DND-41 (cell line): ENCODE results near the gene UBTD1.

Experiments
- ATAC-seq: fragments of 200-7000 bp; cut with Tn5 transposase; 3 replicates; pipeline ENCODE4 v1.9.1; 2021; ENCODE audit warnings: low read depth; ENCODE audit not compliant: insufficient read depth
- DNase-seq: peaks from one replicate; pipeline ENCODE4 v3.0.0-alpha.2; 2020
- H2AFZ ChIP-seq: 2 replicates; pipeline ENCODE4 v1.6.0; 2012; ENCODE audit warnings: low read depth, low read length
- H3K27ac ChIP-seq: 2 replicates; pipeline ENCODE4 v1.5.1; 2012; ENCODE audit warnings: low read length, inconsistent platforms
- H3K27me3 ChIP-seq: fragments of 200-600 bp; sonication (generic); 2 replicates; pipeline ENCODE4 v1.6.0; 2012; ENCODE audit warnings: low read length, mild to moderate bottlenecking, inconsistent platforms; ENCODE audit not compliant: insufficient read depth, poor library complexity
- H3K36me3 ChIP-seq: 2 replicates; pipeline ENCODE4 v1.5.1; 2012; ENCODE audit warnings: low read length, inconsistent platforms; ENCODE audit not compliant: insufficient read depth
- H3K4me1 ChIP-seq: 2 replicates; pipeline ENCODE4 v1.5.1; 2012; ENCODE audit warnings: mild to moderate bottlenecking, low read length; ENCODE audit not compliant: insufficient read depth
- H3K4me2 ChIP-seq: 2 replicates; pipeline ENCODE4 v1.6.0; 2012; ENCODE audit warnings: mild to moderate bottlenecking, moderate library complexity, low read length, inconsistent platforms; ENCODE audit not compliant: insufficient read depth
- H3K4me3 ChIP-seq, 2 experiments: fragments of 200-600 bp in 1 of 2; shearing (Covaris generic) in 1 of 2; 2 replicates each; pipeline ENCODE4 v1.5.1; 2012 to 2016; ENCODE audit warnings: inconsistent platforms in 2 of 2, low read length in 2 of 2, mild to moderate bottlenecking in 2 of 2, low read depth in 1 of 2, moderate library complexity in 1 of 2
- H3K79me2 ChIP-seq: 2 replicates; pipeline ENCODE4 v1.6.0; 2012; ENCODE audit warnings: low read length, inconsistent platforms; ENCODE audit not compliant: insufficient read depth
- H3K9ac ChIP-seq: 2 replicates; pipeline ENCODE4 v1.6.0; 2012; ENCODE audit warnings: low read depth, mild to moderate bottlenecking, inconsistent platforms, low read length, moderate library complexity
- H3K9me3 ChIP-seq: 2 replicates; pipeline ENCODE4 v1.5.1; 2012; ENCODE audit warnings: low read length, moderate library complexity, mild to moderate bottlenecking, inconsistent platforms; ENCODE audit not compliant: insufficient read depth, severe bottlenecking
- H4K20me1 ChIP-seq: 2 replicates; pipeline ENCODE4 v1.6.0; 2012; ENCODE audit warnings: low read length; ENCODE audit not compliant: insufficient read depth
- EZH2 ChIP-seq: IDR thresholded peaks from 3 replicates; pipeline ENCODE4 v1.6.1; 2012; ENCODE audit warnings: borderline replicate concordance, low read depth, mild to moderate bottlenecking, moderate library complexity, low read length, inconsistent platforms; ENCODE audit not compliant: severe bottlenecking
- TF ChIP-seq, protein P1 (sequence below): IDR thresholded peaks from 2 replicates; pipeline ENCODE4 v1.5.1; 2012; ENCODE audit warnings: borderline replicate concordance, low read length, moderate library complexity, mild to moderate bottlenecking; ENCODE audit not compliant: poor library complexity, severe bottlenecking; ENCODE audit errors: extremely low read depth

Gene UBTD1

DNA sequence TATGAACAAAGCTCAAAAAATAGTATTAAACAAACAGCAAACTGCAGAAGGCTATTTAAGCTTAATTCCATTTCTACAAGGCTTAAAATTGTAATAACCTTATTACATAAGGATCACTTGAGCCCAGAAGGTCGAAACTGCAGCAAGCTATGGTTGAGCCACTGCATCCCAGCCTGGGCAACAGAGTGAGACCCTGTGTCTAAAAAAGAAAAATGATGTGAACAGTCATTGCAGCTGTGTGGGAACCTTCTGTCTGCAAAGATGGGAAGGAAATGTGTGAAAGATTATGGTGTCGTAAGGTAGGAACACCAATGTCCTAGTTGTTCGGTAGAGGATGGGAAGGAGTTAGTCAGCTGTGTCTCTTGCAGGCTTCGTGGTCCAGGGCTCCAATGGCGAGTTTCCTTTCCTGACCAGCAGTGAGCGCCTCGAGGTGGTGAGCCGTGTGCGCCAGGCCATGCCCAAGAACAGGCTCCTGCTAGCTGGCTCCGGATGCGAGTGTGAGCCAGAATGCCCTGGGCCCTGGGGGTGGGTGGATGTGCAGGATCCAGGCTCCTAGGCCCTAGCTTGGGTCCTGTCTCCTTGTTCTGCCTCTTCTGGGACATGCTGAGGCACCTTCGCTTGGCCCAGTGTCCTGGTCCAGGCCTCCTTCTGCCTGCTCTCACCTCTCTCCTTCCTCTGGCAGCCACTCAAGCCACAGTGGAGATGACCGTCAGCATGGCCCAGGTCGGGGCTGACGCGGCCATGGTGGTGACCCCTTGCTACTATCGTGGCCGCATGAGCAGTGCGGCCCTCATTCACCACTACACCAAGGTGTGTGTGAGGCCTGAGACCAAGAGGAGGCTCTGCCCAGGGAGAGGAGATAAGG is 99.9 kb downstream of the UBTD1 start:
- no peak overlapping the region for H3K4me2 ChIP-seq
- ATAC-seq: no peak

DNA sequence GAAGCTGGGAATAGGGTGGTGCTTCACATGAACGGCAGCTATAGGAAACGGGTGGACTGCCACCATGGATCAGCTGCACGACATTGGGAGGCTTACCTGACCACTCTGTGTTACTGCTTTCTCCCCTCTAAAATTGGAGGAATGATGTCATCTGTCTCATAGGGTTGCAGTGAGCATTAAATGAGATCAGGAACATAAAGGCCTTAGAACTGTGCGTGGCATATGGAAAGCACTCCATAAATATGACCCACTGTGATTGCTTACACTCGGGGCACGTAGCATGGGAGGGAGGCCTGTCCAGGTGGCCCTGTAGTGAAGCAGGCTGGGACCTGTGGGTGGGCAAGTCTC is 100.5 kb downstream of the UBTD1 start:
- no peak overlapping the region for H3K4me3 ChIP-seq
- H3K27me3 ChIP-seq: no peaks in the 10 kb centered on the region
- ATAC-seq (no peak), DNase-seq (no peak)
- H2AFZ ChIP-seq: no peak overlapping the region
- no peak overlapping the region for H3K9ac ChIP-seq
- H3K36me3 ChIP-seq: no peaks in the 10 kb centered on the region
- H3K9me3 ChIP-seq: no peaks in the 10 kb centered on the region
- no peak overlapping the region for H3K27ac ChIP-seq
- H3K4me2 ChIP-seq: no peak overlapping the region
- TF ChIP-seq, protein P1, sequence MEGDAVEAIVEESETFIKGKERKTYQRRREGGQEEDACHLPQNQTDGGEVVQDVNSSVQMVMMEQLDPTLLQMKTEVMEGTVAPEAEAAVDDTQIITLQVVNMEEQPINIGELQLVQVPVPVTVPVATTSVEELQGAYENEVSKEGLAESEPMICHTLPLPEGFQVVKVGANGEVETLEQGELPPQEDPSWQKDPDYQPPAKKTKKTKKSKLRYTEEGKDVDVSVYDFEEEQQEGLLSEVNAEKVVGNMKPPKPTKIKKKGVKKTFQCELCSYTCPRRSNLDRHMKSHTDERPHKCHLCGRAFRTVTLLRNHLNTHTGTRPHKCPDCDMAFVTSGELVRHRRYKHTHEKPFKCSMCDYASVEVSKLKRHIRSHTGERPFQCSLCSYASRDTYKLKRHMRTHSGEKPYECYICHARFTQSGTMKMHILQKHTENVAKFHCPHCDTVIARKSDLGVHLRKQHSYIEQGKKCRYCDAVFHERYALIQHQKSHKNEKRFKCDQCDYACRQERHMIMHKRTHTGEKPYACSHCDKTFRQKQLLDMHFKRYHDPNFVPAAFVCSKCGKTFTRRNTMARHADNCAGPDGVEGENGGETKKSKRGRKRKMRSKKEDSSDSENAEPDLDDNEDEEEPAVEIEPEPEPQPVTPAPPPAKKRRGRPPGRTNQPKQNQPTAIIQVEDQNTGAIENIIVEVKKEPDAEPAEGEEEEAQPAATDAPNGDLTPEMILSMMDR: no peak
- no peak for TF ChIP-seq EZH2
- no peaks in the 10 kb centered on the region for H3K79me2 ChIP-seq
- H3K4me1 ChIP-seq: no peaks in the 10 kb centered on the region
- no peaks in the 10 kb centered on the region for H4K20me1 ChIP-seq

More for the DNA sequence above, 99.9 kb downstream of the UBTD1 start:
- DNase-seq: no peak
- H3K27ac ChIP-seq: no peak overlapping the region
- H3K27me3 ChIP-seq: no peaks in the 10 kb centered on the region
- TF ChIP-seq, protein P1: no peak
- TF ChIP-seq EZH2: no peak
- no peaks in the 10 kb centered on the region for H4K20me1 ChIP-seq
- no peaks in the 10 kb centered on the region for H3K9me3 ChIP-seq
- no peak overlapping the region for H3K9ac ChIP-seq
- H3K36me3 ChIP-seq: no peaks in the 10 kb centered on the region
- H3K4me1 ChIP-seq: no peaks in the 10 kb centered on the region
- no peak overlapping the region for H2AFZ ChIP-seq
- no peak overlapping the region for H3K4me3 ChIP-seq
- no peaks in the 10 kb centered on the region for H3K79me2 ChIP-seq

DNA sequence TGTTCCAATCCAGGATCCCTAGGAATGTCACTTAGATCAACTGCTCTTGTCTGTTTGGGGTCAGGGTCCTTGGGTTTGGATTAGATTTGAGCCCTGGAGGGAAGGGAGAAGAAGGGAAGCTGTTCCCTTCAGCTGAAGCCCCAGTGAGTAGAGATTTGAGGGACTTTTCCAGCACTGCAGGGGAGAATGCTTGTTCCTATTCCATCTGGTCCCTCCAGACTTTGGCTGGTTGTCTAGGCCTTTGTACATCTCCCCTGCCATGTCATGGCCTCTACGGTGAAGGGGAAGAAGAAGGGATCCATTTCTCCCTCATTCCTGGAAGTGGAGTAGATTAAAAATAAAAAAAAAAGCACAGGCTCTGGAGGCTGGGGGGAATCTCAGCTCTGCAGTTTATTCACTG is 101.9 kb downstream of the UBTD1 start:
- Histone ChIP-seq H3K27ac (no peak overlapping the region), H3K9me3 (no peaks in the 10 kb centered on the region), H3K27me3 (no peaks in the 10 kb centered on the region), H2AFZ (no peak overlapping the region), H4K20me1 (no peaks in the 10 kb centered on the region), H3K9ac (no peak overlapping the region), H3K4me1 (no peaks in the 10 kb centered on the region), H3K4me2 (no peak overlapping the region), H3K36me3 (no peaks in the 10 kb centered on the region), H3K4me3 (no peak overlapping the region), H3K79me2 (no peaks in the 10 kb centered on the region)
- TF ChIP-seq, protein P1: no peak
- TF ChIP-seq EZH2: no peak
- ATAC-seq: no peak
- no peak for DNase-seq
